Measurements from ENCODE around the gene RHEB. TPM values are rescaled to one million over a fixed set of nuclear protein-coding genes. Genes with fewer than 3 reads are reported as not detected.

RHEB gene
- total RNA-seq, 4 donors from 2014 or later, result 107 to 229 (median 155) TPM

DNA sequence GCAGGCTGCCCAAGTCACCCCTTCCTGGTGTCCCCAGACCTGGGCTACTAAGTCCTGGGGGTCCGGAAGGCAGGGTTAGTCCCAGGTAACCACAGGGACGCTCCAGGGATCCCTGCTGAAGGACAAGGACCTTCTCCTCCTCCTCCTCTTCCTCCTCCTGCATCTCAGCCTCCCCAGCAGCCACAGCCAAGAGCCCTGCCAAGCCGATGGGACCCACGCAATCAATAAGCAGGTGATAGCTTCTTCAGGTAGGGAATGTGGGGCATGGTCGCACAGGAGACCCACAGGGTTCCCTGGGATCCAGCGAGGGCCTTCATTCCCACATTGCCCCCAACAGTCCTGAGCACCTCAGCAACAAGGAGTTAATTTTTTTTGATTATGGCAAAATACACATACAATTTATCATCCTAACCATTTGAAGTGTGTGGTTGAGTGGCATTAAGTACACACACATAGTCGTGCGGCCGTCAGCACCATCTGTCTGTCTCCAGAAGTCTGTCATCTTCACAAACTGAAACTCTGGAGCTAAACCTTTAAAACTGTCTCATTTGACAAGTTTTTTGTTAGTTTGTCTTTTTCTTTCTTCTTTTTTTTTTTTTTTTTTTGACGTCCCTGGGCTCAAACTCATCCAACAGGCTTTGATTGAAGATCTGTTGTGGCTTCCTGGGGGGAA, 91.9 kb downstream of the RHEB start:
- no peak for ATAC-seq
- TF ChIP-seq EP300 (IDR thresholded peaks at IDR 0.05), result no peak
- no peak for TF ChIP-seq POLR2AphosphoS5 (IDR thresholded peaks at IDR 0.05)
- TF ChIP-seq, protein P1, sequence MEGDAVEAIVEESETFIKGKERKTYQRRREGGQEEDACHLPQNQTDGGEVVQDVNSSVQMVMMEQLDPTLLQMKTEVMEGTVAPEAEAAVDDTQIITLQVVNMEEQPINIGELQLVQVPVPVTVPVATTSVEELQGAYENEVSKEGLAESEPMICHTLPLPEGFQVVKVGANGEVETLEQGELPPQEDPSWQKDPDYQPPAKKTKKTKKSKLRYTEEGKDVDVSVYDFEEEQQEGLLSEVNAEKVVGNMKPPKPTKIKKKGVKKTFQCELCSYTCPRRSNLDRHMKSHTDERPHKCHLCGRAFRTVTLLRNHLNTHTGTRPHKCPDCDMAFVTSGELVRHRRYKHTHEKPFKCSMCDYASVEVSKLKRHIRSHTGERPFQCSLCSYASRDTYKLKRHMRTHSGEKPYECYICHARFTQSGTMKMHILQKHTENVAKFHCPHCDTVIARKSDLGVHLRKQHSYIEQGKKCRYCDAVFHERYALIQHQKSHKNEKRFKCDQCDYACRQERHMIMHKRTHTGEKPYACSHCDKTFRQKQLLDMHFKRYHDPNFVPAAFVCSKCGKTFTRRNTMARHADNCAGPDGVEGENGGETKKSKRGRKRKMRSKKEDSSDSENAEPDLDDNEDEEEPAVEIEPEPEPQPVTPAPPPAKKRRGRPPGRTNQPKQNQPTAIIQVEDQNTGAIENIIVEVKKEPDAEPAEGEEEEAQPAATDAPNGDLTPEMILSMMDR (IDR thresholded peaks at IDR 0.05), result no peak
- TF ChIP-seq POLR2A (IDR thresholded peaks at IDR 0.05), result no peak
- Histone ChIP-seq H3K4me3 (no peak overlapping the region), H3K4me1 (peaks cover 0 to 33% (median 0%) of the 10 kb centered on the region in 3 donors), H3K36me3 (no peaks in the 10 kb centered on the region), H3K27me3 (no peaks in the 10 kb centered on the region), H3K9me3 (no peaks in the 10 kb centered on the region), H3K27ac (peak overlapping the region in 2 of 4 donors; percentile 74 to 75)
- WGBS, 2 donors (ENCODE audit: low coverage in 1 of 2), result 83 to 100% methylated on average over 2 to 5 of the region's 10 CpGs

DNA sequence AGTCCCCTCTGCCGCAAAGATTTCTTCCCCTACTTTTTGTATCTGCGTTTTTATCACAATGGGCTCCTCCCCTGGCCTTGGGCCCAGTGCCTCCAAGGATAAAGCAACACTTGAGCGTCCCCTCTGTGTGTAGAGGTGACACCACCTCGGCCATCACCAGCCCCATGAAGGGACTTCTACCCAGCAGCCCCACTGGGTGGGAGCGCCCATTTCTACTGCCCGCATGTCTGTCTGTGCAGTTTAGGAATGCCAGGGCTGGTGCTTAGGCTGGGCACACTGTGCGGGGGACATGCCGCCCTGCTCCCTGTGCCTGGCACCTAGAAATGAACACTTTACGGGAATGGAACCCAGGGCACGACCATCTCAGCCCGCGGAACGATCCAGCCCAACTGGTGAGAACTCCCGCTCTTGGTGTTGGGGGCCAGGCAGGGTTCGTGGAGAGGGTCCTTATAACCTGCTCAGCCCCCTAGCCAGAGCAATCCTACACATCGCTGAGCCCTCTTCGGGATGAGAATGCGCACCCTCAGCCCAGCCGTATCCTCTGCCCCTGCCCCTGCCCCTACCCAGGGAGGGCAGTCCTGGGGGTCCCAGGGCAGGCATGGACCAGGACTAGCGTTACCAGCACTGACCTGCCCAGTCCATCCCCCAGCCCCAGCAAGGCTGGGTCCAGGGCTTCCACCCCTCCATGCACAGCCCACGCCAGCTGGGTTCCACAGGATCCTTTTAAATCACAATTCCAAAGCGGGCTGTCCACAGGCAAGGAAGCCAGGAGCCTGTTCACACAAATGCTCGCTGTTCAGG, 92.6 kb downstream of the RHEB start:
- peak; percentile 23 for ATAC-seq
- TF ChIP-seq EP300 (IDR thresholded peaks at IDR 0.05), result no peak
- TF ChIP-seq POLR2A (IDR thresholded peaks at IDR 0.05), result no peak
- TF ChIP-seq POLR2AphosphoS5 (IDR thresholded peaks at IDR 0.05), result no peak
- TF ChIP-seq, protein P1 (IDR thresholded peaks at IDR 0.05), result no peak
- H3K27me3 ChIP-seq, result no peaks in the 10 kb centered on the region
- no peaks in the 10 kb centered on the region for H3K36me3 ChIP-seq
- peaks cover 0 to 33% (median 0%) of the 10 kb centered on the region in 3 donors for H3K4me1 ChIP-seq
- H3K9me3 ChIP-seq, result peaks cover 0 to 7% (median 0%) of the 10 kb centered on the region in 3 donors
- peak overlapping the region in 3 of 4 donors; percentile 70 to 75 (median 74) for H3K27ac ChIP-seq
- WGBS, 2 donors (ENCODE audit: low coverage in 1 of 2), result 89% methylated on average over 5 of the region's 23 CpGs; no CpG with 5 or more reads in 1 of the 2 donors
- no peak overlapping the region for H3K4me3 ChIP-seq

GRCh38 chr7:151426441-151426903, 93.2 kb downstream of the RHEB start:
- Histone ChIP-seq H3K36me3 (no peaks in the 10 kb centered on the region), H3K27me3 (no peaks in the 10 kb centered on the region), H3K4me3 (no peak overlapping the region), H3K9me3 (peaks cover 0 to 11% (median 0%) of the 10 kb centered on the region in 3 donors), H3K27ac (peak overlapping the region in 3 of 4 donors; percentile 70 to 75 (median 74)), H3K4me1 (peaks cover 0 to 33% (median 0%) of the 10 kb centered on the region in 3 donors)
- TF ChIP-seq POLR2AphosphoS5 (IDR thresholded peaks at IDR 0.05), result peak; percentile 91
- no peak for TF ChIP-seq POLR2A (IDR thresholded peaks at IDR 0.05)
- WGBS, 2 donors (ENCODE audit: low coverage in 1 of 2), result 22 to 27% methylated on average over 10 to 14 of the region's 14 CpGs
- peak; percentile 83 for ATAC-seq

- no peaks in the 10 kb centered on the region for H3K36me3 ChIP-seq
- H3K9me3 ChIP-seq, result peaks cover 0 to 12% (median 0%) of the 10 kb centered on the region in 3 donors
- peak; percentile 87 for TF ChIP-seq POLR2AphosphoS5 (IDR thresholded peaks at IDR 0.05)
- no peak for TF ChIP-seq EP300 (IDR thresholded peaks at IDR 0.05)
- no peak overlapping the region for H3K4me3 ChIP-seq
- peak; percentile 56 for ATAC-seq
- peak overlapping the region in 3 of 4 donors; percentile 70 to 75 (median 74) for H3K27ac ChIP-seq
- WGBS, 2 donors (ENCODE audit: low coverage in 1 of 2), result 40 to 50% methylated on average over 6 to 7 of the region's 7 CpGs
- peaks cover 0 to 33% (median 0%) of the 10 kb centered on the region in 3 donors for H3K4me1 ChIP-seq
- H3K27me3 ChIP-seq, result no peaks in the 10 kb centered on the region
These were observed 93.8 kb downstream of the RHEB start for GRCh38 chr7:151425670-151426440.

GRCh38 chr7:151424799-151425198, 94.9 kb downstream of the RHEB start:
- no peak overlapping the region for H3K4me3 ChIP-seq
- H3K27ac ChIP-seq, result no peak overlapping the region
- peaks cover 0 to 22% (median 0%) of the 10 kb centered on the region in 3 donors for H3K9me3 ChIP-seq
- no peak for ATAC-seq
- no peaks in the 10 kb centered on the region for H3K36me3 ChIP-seq
- no peaks in the 10 kb centered on the region for H3K27me3 ChIP-seq
- 81 to 100% methylated on average over 2 to 5 of the region's 5 CpGs for WGBS, 2 donors (ENCODE audit: low coverage in 1 of 2)
- TF ChIP-seq, protein P1 (IDR thresholded peaks at IDR 0.05), result no peak
- TF ChIP-seq EP300 (IDR thresholded peaks at IDR 0.05) (no peak), POLR2A (IDR thresholded peaks at IDR 0.05) (no peak), POLR2AphosphoS5 (IDR thresholded peaks at IDR 0.05) (no peak)
- peaks cover 0 to 33% (median 0%) of the 10 kb centered on the region in 3 donors for H3K4me1 ChIP-seq

All from gastroesophageal sphincter (tissue), 4 donors.